ENCODE measurements around the gene PRDM8. TPM values are rescaled to one million over a fixed set of nuclear protein-coding genes. Genes with fewer than 3 reads are reported as not detected.

Gene PRDM8
- total RNA-seq, 1 experiment from 2014 or later = not detected

- TF ChIP-seq, protein P1, sequence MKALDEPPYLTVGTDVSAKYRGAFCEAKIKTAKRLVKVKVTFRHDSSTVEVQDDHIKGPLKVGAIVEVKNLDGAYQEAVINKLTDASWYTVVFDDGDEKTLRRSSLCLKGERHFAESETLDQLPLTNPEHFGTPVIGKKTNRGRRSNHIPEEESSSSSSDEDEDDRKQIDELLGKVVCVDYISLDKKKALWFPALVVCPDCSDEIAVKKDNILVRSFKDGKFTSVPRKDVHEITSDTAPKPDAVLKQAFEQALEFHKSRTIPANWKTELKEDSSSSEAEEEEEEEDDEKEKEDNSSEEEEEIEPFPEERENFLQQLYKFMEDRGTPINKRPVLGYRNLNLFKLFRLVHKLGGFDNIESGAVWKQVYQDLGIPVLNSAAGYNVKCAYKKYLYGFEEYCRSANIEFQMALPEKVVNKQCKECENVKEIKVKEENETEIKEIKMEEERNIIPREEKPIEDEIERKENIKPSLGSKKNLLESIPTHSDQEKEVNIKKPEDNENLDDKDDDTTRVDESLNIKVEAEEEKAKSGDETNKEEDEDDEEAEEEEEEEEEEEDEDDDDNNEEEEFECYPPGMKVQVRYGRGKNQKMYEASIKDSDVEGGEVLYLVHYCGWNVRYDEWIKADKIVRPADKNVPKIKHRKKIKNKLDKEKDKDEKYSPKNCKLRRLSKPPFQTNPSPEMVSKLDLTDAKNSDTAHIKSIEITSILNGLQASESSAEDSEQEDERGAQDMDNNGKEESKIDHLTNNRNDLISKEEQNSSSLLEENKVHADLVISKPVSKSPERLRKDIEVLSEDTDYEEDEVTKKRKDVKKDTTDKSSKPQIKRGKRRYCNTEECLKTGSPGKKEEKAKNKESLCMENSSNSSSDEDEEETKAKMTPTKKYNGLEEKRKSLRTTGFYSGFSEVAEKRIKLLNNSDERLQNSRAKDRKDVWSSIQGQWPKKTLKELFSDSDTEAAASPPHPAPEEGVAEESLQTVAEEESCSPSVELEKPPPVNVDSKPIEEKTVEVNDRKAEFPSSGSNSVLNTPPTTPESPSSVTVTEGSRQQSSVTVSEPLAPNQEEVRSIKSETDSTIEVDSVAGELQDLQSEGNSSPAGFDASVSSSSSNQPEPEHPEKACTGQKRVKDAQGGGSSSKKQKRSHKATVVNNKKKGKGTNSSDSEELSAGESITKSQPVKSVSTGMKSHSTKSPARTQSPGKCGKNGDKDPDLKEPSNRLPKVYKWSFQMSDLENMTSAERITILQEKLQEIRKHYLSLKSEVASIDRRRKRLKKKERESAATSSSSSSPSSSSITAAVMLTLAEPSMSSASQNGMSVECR (CRISPR knock-in tag; IDR thresholded peaks at IDR 0.05; ENCODE audit: borderline replicate concordance) = no peak
- TF ChIP-seq, protein P2, sequence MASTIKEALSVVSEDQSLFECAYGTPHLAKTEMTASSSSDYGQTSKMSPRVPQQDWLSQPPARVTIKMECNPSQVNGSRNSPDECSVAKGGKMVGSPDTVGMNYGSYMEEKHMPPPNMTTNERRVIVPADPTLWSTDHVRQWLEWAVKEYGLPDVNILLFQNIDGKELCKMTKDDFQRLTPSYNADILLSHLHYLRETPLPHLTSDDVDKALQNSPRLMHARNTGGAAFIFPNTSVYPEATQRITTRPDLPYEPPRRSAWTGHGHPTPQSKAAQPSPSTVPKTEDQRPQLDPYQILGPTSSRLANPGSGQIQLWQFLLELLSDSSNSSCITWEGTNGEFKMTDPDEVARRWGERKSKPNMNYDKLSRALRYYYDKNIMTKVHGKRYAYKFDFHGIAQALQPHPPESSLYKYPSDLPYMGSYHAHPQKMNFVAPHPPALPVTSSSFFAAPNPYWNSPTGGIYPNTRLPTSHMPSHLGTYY (CRISPR knock-in tag; IDR thresholded peaks at IDR 0.05) = no peak
- no peak for TF ChIP-seq SOX15 (CRISPR knock-in tag; IDR thresholded peaks at IDR 0.05)
- no peak for TF ChIP-seq ZSCAN18 (CRISPR knock-in tag; IDR thresholded peaks at IDR 0.05)
- TF ChIP-seq, protein P3, sequence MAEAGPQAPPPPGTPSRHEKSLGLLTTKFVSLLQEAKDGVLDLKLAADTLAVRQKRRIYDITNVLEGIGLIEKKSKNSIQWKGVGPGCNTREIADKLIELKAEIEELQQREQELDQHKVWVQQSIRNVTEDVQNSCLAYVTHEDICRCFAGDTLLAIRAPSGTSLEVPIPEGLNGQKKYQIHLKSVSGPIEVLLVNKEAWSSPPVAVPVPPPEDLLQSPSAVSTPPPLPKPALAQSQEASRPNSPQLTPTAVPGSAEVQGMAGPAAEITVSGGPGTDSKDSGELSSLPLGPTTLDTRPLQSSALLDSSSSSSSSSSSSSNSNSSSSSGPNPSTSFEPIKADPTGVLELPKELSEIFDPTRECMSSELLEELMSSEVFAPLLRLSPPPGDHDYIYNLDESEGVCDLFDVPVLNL (CRISPR knock-in tag; IDR thresholded peaks at IDR 0.05; ENCODE audit: borderline replicate concordance, low read depth) = no peak
- TF ChIP-seq GTF2I (CRISPR knock-in tag; conservative IDR thresholded peaks at IDR 0.05) = no peak
These were observed 18.9 kb downstream of the PRDM8 start (continued) for GRCh38 chr4:80216100-80216761.

- no peaks in the 10 kb centered on the region for H3K36me3 Mint-ChIP-seq
- DNase-seq (ENCODE audit: low spot score) = peak; percentile 34
- peak; percentile 86 for ATAC-seq
- H3K4me3 Mint-ChIP-seq = no peak overlapping the region
- no peak overlapping the region for H3K27ac Mint-ChIP-seq
- peaks cover 22% of the 10 kb centered on the region for H3K27me3 Mint-ChIP-seq (ENCODE audit: low read depth)
- no peaks in the 10 kb centered on the region for H3K9me3 Mint-ChIP-seq
- CTCF ChIA-PET = interaction anchor here (0.6 to 2.0 kb wide), 7 partner anchors 12 to 846 kb away, joined by 3 to 10 read pairs (median 6); partner anchors contain the start of genes CFAP299, FGF5 and PRDM8
- H3K4me1 Mint-ChIP-seq = no peaks in the 10 kb centered on the region
- TF ChIP-seq, protein P4, sequence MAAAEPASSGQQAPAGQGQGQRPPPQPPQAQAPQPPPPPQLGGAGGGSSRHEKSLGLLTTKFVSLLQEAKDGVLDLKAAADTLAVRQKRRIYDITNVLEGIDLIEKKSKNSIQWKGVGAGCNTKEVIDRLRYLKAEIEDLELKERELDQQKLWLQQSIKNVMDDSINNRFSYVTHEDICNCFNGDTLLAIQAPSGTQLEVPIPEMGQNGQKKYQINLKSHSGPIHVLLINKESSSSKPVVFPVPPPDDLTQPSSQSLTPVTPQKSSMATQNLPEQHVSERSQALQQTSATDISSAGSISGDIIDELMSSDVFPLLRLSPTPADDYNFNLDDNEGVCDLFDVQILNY (CRISPR knock-in tag; IDR thresholded peaks at IDR 0.05) = no peak
- TF ChIP-seq ZNF423 (CRISPR knock-in tag; IDR thresholded peaks at IDR 0.05) = no peak
- TF ChIP-seq, protein P1 (CRISPR knock-in tag; IDR thresholded peaks at IDR 0.05; ENCODE audit: borderline replicate concordance) = no peak
- TF ChIP-seq CTCF (IDR thresholded peaks at IDR 0.05) = no peak
- TF ChIP-seq MAX (CRISPR knock-in tag; IDR thresholded peaks at IDR 0.05) = no peak
- TF ChIP-seq NR2C2 (CRISPR knock-in tag; IDR thresholded peaks at IDR 0.05) = no peak
- no peak for TF ChIP-seq KAT7 (CRISPR knock-in tag; IDR thresholded peaks at IDR 0.05; ENCODE audit: borderline replicate concordance)
- POLR2A ChIA-PET = no interaction called here
These were observed 22.2 kb downstream of the PRDM8 start for GRCh38 chr4:80219301-80220025.
